Colonic mucosa (tissue), 4 donors: ENCODE data around the gene SLC31A2. TPM values are rescaled to one million over a fixed set of nuclear protein-coding genes. Genes with fewer than 3 reads are reported as not detected.

Source experiments
- DNase-seq: peaks from one replicate; pipeline ENCODE4 v3.0.0-alpha.2; 2020
- H3K27ac ChIP-seq: fragments of 200-600 bp; one replicate; pipeline ENCODE4 v1.8.0; 2021
- H3K27me3 ChIP-seq: fragments of 200-600 bp; one replicate; pipeline ENCODE4 v1.8.0; 2021
- H3K36me3 ChIP-seq: fragments of 200-600 bp; one replicate; pipeline ENCODE4 v1.8.0; 2021
- H3K4me1 ChIP-seq: fragments of 200-600 bp; one replicate; pipeline ENCODE4 v1.8.0; 2021; ENCODE audit warnings: mild to moderate bottlenecking
- H3K4me3 ChIP-seq: fragments of 200-600 bp; one replicate; pipeline ENCODE4 v1.8.0; 2021
- H3K9ac ChIP-seq, 2 donors: one replicate each; pipeline ENCODE4 v1.7.0; 2013; ENCODE audit warnings: control low read depth in 2 of 2, low read depth in 2 of 2, low read length in 2 of 2
- H3K9me3 ChIP-seq: fragments of 200-600 bp; one replicate; pipeline ENCODE4 v1.8.0; 2021
- intact Hi-C: fragments of 100-400 bp; cut with DNase I; formaldehyde crosslinking; loops from one replicate; pipeline ENCODE4 v1.14.1; 2022
- total RNA-seq, 2 donors: library from RNA; stranded (reverse); fragmentation: NEBNext Ultra II Directional in 1 of 2; extraction: Animal tissue kit (Norgen Biotek cat#: 25700) in 1 of 2; gene quantifications; one replicate each; pipeline ENCODE4 v1.2.1, GENCODE V29; 2021
- TF ChIP-seq, protein P1 (sequence below): fragments of 200-600 bp; IDR thresholded peaks from one replicate; pipeline ENCODE4 v1.8.0; 2022; ENCODE audit warnings: antibody characterized with exemption, mild to moderate bottlenecking
- donor health status: healthy.
- donor health status: DM: no; HTN: no; CAD: no.
- donor health status: DM: no; HTN: no; CAD: no.

Gene SLC31A2
- total RNA-seq, 2 donors from 2014 or later: 6.1 to 14.4 TPM

DNA sequence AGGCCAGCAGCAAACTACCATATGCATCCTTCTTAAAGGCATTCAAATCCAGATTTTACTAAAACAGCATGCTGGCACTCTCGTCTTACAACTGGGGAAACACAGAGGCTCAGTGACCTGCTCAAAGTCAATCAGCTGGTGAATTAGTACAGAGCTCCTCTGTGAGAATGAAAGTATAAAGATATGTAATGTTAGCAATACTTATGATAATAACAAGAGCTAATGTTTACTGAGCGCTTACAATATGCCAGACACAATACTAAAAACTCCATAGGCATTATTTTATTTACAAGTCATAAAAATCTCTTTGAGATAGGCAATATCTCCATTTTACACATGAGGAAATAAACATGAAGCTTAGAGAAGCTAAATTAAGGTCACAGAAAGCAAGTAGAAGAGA lies 41.6 kb downstream of the SLC31A2 start:
- no peaks in the 10 kb centered on the region for H3K27me3 ChIP-seq
- no peaks in the 10 kb centered on the region for H3K9me3 ChIP-seq
- H3K4me3 ChIP-seq: no peak overlapping the region
- TF ChIP-seq, protein P1, sequence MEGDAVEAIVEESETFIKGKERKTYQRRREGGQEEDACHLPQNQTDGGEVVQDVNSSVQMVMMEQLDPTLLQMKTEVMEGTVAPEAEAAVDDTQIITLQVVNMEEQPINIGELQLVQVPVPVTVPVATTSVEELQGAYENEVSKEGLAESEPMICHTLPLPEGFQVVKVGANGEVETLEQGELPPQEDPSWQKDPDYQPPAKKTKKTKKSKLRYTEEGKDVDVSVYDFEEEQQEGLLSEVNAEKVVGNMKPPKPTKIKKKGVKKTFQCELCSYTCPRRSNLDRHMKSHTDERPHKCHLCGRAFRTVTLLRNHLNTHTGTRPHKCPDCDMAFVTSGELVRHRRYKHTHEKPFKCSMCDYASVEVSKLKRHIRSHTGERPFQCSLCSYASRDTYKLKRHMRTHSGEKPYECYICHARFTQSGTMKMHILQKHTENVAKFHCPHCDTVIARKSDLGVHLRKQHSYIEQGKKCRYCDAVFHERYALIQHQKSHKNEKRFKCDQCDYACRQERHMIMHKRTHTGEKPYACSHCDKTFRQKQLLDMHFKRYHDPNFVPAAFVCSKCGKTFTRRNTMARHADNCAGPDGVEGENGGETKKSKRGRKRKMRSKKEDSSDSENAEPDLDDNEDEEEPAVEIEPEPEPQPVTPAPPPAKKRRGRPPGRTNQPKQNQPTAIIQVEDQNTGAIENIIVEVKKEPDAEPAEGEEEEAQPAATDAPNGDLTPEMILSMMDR: no peak
- peaks cover 11% of the 10 kb centered on the region for H3K36me3 ChIP-seq
- no peak overlapping the region for H3K27ac ChIP-seq
- no peaks in the 10 kb centered on the region for H3K4me1 ChIP-seq
- DNase-seq: no peak
- no peak overlapping the region for H3K9ac ChIP-seq
- intact Hi-C loops: no loop called here

DNA sequence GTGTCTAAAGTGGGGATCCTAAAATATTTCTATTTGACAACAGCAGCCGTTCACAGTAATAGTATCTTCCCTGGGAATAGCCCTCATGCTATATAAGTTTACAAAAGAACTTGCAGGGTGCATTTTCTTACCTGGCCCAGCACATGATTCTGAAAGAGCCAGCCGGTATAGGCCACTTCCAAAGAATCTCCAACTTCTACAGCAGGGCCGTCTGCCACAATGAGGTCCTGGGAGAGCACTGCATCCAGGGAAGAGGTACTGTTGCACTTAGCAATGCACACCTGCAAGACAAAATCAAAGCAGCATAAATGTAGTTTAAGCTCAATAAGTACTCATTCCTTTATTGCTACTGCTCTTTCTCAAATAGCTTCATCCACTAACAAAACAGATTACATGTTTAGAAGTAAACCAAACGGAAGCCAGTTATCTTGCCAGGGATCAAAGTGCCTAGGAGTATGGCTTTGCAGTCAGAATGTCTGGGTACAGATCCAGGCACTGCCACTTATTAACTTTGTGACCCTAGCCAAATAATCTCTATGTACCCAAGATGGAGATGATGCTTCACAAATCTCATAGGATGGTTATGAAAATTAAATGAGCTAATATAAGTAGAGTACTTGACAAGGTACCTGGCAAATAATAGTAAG lies 49.0 kb downstream of the SLC31A2 start:
- intact Hi-C loops: no loop called here
- no peak for DNase-seq
- H3K9me3 ChIP-seq: no peaks in the 10 kb centered on the region
- no peak overlapping the region for H3K27ac ChIP-seq
- H3K4me1 ChIP-seq: no peaks in the 10 kb centered on the region
- TF ChIP-seq, protein P1: no peak
- no peaks in the 10 kb centered on the region for H3K27me3 ChIP-seq
- H3K9ac ChIP-seq: no peak overlapping the region
- H3K4me3 ChIP-seq: no peak overlapping the region
- peaks cover 7% of the 10 kb centered on the region for H3K36me3 ChIP-seq

DNA sequence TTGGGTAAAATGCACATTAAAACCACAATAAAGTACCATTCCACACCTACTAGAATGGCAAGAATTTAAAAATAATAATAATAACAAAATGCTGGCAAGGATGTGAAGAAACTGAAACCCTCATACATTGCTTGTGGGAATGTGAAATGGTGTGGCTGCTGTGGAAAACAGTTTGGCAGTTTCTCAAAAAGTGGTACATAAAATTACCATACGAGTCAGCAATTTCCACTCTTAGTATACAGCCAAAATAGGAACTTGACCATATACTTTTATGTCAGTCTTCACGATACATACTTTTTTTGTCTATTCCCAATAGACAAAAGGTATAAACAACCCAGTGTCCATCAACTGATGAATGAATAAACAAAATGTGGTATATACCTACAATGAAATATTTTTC lies 54.6 kb downstream of the SLC31A2 start:
- Histone ChIP-seq H3K4me3 (no peak overlapping the region), H3K36me3 (no peaks in the 10 kb centered on the region), H3K9ac (no peak overlapping the region), H3K4me1 (no peaks in the 10 kb centered on the region), H3K27ac (no peak overlapping the region), H3K27me3 (no peaks in the 10 kb centered on the region), H3K9me3 (no peaks in the 10 kb centered on the region)
- intact Hi-C loops: no loop called here
- TF ChIP-seq, protein P1: no peak
- no peak for DNase-seq

DNA sequence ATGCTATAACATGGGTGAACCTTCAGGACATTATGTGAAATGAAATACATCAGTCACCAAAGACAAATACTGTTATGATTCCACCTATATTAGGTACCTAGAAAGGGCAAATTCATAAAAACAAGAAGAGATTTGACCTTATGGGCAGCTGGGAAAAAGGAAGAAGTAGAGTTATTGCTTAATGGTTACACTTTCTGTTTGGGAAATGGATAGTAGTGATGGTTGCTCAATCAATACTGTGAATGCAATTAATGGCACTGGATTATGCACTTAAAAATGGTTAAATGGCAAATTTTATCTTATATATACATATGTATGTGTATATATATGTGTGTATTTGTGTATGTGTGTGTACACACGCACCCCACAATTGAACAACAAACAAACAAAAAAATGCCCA lies 55.1 kb downstream of the SLC31A2 start:
- DNase-seq: no peak
- H3K4me1 ChIP-seq: no peaks in the 10 kb centered on the region
- TF ChIP-seq, protein P1: no peak
- no peak overlapping the region for H3K27ac ChIP-seq
- H3K36me3 ChIP-seq: no peaks in the 10 kb centered on the region
- no peak overlapping the region for H3K4me3 ChIP-seq
- H3K27me3 ChIP-seq: no peaks in the 10 kb centered on the region
- no peaks in the 10 kb centered on the region for H3K9me3 ChIP-seq
- H3K9ac ChIP-seq: no peak overlapping the region
- intact Hi-C loops: no loop called here

DNA sequence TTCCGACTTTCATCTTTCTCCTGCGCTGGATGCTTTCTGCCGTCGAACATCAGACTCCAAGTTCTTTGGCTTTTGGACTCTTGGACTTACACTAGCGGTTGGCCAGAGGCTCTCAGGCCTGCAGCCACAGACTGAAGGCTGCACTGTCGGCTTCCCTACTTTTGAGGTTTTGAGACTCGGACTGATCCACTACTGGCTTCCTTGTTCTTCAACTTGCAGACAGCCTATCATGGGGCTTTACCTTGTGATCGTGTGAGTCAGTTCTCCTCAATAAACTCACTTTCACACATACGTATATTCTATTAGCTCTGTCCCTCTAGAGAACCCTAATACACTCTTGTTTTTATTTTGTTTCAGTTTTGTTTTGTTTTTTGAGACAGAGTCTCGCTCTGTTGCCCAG lies 60.0 kb downstream of the SLC31A2 start:
- intact Hi-C loops: no loop called here
- TF ChIP-seq, protein P1: no peak
- Histone ChIP-seq H3K4me1 (no peaks in the 10 kb centered on the region), H3K4me3 (no peak overlapping the region), H3K9ac (no peak overlapping the region), H3K27ac (no peak overlapping the region), H3K36me3 (no peaks in the 10 kb centered on the region), H3K9me3 (no peaks in the 10 kb centered on the region), H3K27me3 (no peaks in the 10 kb centered on the region)
- no peak for DNase-seq

Other genes with a start within 250 kb of the SLC31A2 start
- under 1 TPM; 0.27 to 0.42 TPM for gene ZNF883, start 138.8 kb upstream of the SLC31A2 start, total RNA-seq
- gene ZFP37, start 94.3 kb upstream of the SLC31A2 start, total RNA-seq: under 1 TPM; 0.64 to 0.80 TPM
- gene FKBP15, start 70.3 kb downstream of the SLC31A2 start, total RNA-seq: 10 to 100 TPM; 22.5 to 24.4 TPM
- gene SLC31A1, start 70.5 kb downstream of the SLC31A2 start, total RNA-seq: 10 to 100 TPM; 51.1 to 57.1 TPM
- 10 to 100 TPM; 30.7 to 31.1 TPM for gene CDC26, start 124.6 kb downstream of the SLC31A2 start, total RNA-seq
- gene PRPF4, start 124.7 kb downstream of the SLC31A2 start, total RNA-seq: 10 to 100 TPM; 16.0 to 25.9 TPM
- gene RNF183, start 152.4 kb downstream of the SLC31A2 start, total RNA-seq: 1 to 10 TPM in 1 of 2 donors, under 1 TPM in 1; 0.57 to 9.2 TPM
- 1 to 10 TPM; 3.0 to 3.5 TPM for gene WDR31, start 189.3 kb downstream of the SLC31A2 start, total RNA-seq
- 10 to 100 TPM; 25.6 to 34.2 TPM for gene BSPRY, start 198.5 kb downstream of the SLC31A2 start, total RNA-seq
- 100 to 1,000 TPM; 132 to 141 TPM for gene HDHD3, start 226.0 kb downstream of the SLC31A2 start, total RNA-seq